NCI-H345 treated with DMSO at 0.1 percent for 48 hours (cell line): ENCODE measurements around the gene KIF22.
A peak's percentile ranks its signal among the peaks of the same experiment; 100 is the strongest.

Experiments
- DNase-seq: peaks from one replicate; lab custom pipeline; 2025; ENCODE audit not compliant: unreplicated experiment; lab: John Stamatoyannopoulos, UW

The KIF22 gene

GRCh38 chr16:29794231-29794710 lies 3.7 kb downstream of the KIF22 start:
- no peak for DNase-seq

GRCh38 chr16:29802416-29802935 lies 11.9 kb downstream of the KIF22 start:
- no peak for DNase-seq

- no peak for DNase-seq
Measured at GRCh38 chr16:29804020-29804419, 13.5 kb downstream of the KIF22 start.

GRCh38 chr16:29804455-29805231 lies 14.1 kb downstream of the KIF22 start:
- DNase-seq, result peak; percentile 29

- DNase-seq, result peak; percentile 100
Measured at GRCh38 chr16:29805232-29806098, 14.9 kb downstream of the KIF22 start.

GRCh38 chr16:29806099-29806579 lies 15.6 kb downstream of the KIF22 start, which contains the start of gene MAZ:
MAZ (plus strand) TSS chr16:29806529; CDS start chr16:29806702, 173 bp downstream.
- peak; percentile 90 for DNase-seq

- peak; percentile 51 for DNase-seq
Measured at GRCh38 chr16:29806641-29807425, 16.3 kb downstream of the KIF22 start.

GRCh38 chr16:29807426-29808218 lies 17.1 kb downstream of the KIF22 start:
- peak; percentile 81 for DNase-seq

- DNase-seq, result no peak
Measured at GRCh38 chr16:29808219-29808900, 17.8 kb downstream of the KIF22 start.

GRCh38 chr16:29809031-29809747 lies 18.6 kb downstream of the KIF22 start:
- no peak for DNase-seq

- DNase-seq, result no peak
Measured at GRCh38 chr16:29809850-29810698, 19.5 kb downstream of the KIF22 start.

GRCh38 chr16:29810699-29811169 lies 20.2 kb downstream of the KIF22 start:
- DNase-seq, result no peak

- DNase-seq, result peak; percentile 97
Measured at GRCh38 chr16:29811170-29811895, 20.8 kb downstream of the KIF22 start.

GRCh38 chr16:29811896-29812665 lies 21.5 kb downstream of the KIF22 start, which contains the start of gene PRRT2:
PRRT2 (plus strand) TSS chr16:29812193; CDS start chr16:29813055, 862 bp downstream.
- DNase-seq, result peak; percentile 37

- no peak for DNase-seq
Measured at GRCh38 chr16:29812754-29813643, 22.4 kb downstream of the KIF22 start.
